Stimulated activated CD4-positive, alpha-beta T cell treated with anti-CD3 and anti-CD28 coated beads, Interleukin-4, amount 100 ng/mL, for 48 hours (primary cell): ENCODE results near the gene THSD4.

Experiments used
- DNase-seq, 2 donors: peaks; one replicate each; pipeline ENCODE4 v3.0.0-alpha.2; 2020; ENCODE audit warnings: low read depth in 2 of 2

The THSD4 gene

GRCh38 chr15:71577071-71577470 lies 461.8 kb downstream of the THSD4 start:
- no peak for DNase-seq

GRCh38 chr15:71581398-71581930 lies 466.2 kb downstream of the THSD4 start:
- DNase-seq = no peak

- DNase-seq = no peak
Observed at GRCh38 chr15:71585159-71585558, 469.9 kb downstream of the THSD4 start.

GRCh38 chr15:71586463-71586862 lies 471.2 kb downstream of the THSD4 start:
- DNase-seq = no peak

GRCh38 chr15:71588746-71589145 lies 473.5 kb downstream of the THSD4 start:
- DNase-seq = no peak

- no peak for DNase-seq
Observed at GRCh38 chr15:71591057-71591456, 475.8 kb downstream of the THSD4 start.

GRCh38 chr15:71592203-71592602 lies 476.9 kb downstream of the THSD4 start:
- no peak for DNase-seq

GRCh38 chr15:71595846-71596553 lies 480.7 kb downstream of the THSD4 start:
- no peak for DNase-seq

GRCh38 chr15:71596672-71597071 lies 481.4 kb downstream of the THSD4 start:
- DNase-seq = no peak

- no peak for DNase-seq
Observed at GRCh38 chr15:71597126-71597525, 481.9 kb downstream of the THSD4 start.

GRCh38 chr15:71597637-71598036 lies 482.4 kb downstream of the THSD4 start:
- DNase-seq = no peak

- no peak for DNase-seq
Observed at GRCh38 chr15:71598741-71599140, 483.5 kb downstream of the THSD4 start.

GRCh38 chr15:71599418-71600151 lies 484.3 kb downstream of the THSD4 start:
- no peak for DNase-seq

GRCh38 chr15:71600237-71600636 lies 485.0 kb downstream of the THSD4 start:
- DNase-seq = no peak

- no peak for DNase-seq
Observed at GRCh38 chr15:71601038-71601834, 486.0 kb downstream of the THSD4 start.

- DNase-seq = no peak
Observed at GRCh38 chr15:71603379-71603778, 488.1 kb downstream of the THSD4 start.

GRCh38 chr15:71607383-71607782 lies 492.1 kb downstream of the THSD4 start:
- DNase-seq = no peak

GRCh38 chr15:71610728-71611552 lies 495.7 kb downstream of the THSD4 start:
- DNase-seq = no peak

GRCh38 chr15:71611553-71612396 lies 496.5 kb downstream of the THSD4 start:
- no peak for DNase-seq

GRCh38 chr15:71612397-71612722 lies 497.1 kb downstream of the THSD4 start:
- no peak for DNase-seq

- no peak for DNase-seq
Observed at GRCh38 chr15:71612869-71613268, 497.6 kb downstream of the THSD4 start.
